ENCODE results near the gene IZUMO4.
"Not testable (repeated sequence)": the region's sequence is repeated elsewhere in the genome, so short reads cannot be mapped to it uniquely, and the experiment has no call there.

The IZUMO4 gene

GRCh38 chr19:2110822-2111221, 14.1 kb downstream of the IZUMO4 start:
- no peak for DNase-seq

- no peak for DNase-seq
Measured at GRCh38 chr19:2111425-2111824, 14.7 kb downstream of the IZUMO4 start.

DNA sequence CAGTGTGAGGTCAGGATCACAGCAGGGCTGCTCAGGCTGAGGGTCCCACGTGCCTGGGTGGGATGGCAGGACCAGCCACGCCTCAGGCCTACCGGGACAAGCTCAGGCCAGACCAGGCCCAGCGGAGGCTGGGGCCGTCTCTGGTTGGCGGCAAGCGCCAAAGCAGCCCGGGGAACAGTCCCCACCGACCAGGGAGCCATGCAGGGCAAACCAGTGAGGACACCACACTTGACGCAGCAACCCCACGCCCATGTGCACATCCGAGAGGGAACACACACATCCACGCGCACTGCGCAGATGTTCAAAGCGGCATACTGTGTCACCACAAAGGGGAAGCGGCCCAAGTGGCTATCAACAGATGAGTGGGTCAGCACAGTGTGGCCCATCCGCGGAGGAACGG, 15.2 kb downstream of the IZUMO4 start:
- DNase-seq, result no peak

GRCh38 chr19:2112516-2113320, 16.0 kb downstream of the IZUMO4 start:
- DNase-seq, result no peak

DNA sequence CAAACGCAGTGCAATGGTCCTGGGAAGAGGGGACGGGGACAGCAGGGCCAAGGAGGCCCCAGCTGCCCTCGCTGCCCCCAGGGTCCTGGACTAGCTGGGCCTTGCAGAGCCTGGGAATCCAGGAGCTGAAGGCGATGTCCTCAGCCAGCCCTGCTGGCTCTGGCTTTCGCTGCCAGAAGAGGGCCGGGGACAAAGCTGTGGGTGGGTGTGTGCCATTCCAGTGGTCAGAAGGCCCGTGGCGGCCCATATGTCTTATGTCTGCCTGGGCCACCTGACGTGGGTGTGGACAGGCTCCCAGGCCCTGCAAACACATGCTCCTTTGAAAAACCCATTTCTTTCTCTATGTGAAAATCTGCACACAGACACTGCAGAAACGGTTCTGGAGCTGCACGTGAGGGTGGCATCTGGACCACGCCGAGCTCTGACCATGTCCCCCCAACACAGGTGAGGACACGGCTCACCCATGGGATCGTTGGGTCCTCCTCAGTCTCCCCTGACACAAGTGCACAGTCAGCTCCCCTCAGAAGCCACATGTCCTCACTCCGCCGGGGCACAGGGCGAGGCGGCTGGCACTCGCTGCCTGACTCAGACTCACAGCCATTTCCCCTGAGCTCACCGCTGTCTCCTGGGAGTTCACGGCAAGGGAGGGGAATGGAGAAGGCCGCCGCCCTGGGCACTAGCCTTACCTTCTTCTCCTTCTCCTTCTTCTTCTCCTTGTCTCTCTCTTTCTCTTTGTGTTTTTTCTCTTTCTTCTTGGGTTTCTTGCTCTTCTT, 16.9 kb downstream of the IZUMO4 start:
- no peak for DNase-seq

DNA sequence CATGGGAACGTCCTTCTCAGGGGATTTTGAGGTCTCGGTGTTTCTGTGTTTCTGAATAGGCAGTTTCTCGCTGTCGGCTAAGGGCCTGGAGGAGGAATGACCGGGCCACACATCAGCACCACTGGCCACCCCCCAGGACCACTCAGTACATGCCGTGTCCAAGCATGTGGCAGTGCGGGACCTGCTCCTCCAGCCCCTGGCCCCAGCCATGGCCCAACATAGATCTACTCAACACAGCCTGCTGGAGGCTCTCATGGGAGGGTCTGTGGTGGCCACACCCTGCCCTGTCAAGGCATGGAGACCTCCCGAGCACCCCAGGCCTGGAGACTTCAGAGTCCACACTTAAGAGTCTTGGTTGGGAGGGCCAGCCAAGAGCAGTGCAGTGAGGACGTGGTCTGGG, 17.5 kb downstream of the IZUMO4 start:
- no peak for DNase-seq

GRCh38 chr19:2114821-2115220, 18.1 kb downstream of the IZUMO4 start:
- DNase-seq, result no peak

DNA sequence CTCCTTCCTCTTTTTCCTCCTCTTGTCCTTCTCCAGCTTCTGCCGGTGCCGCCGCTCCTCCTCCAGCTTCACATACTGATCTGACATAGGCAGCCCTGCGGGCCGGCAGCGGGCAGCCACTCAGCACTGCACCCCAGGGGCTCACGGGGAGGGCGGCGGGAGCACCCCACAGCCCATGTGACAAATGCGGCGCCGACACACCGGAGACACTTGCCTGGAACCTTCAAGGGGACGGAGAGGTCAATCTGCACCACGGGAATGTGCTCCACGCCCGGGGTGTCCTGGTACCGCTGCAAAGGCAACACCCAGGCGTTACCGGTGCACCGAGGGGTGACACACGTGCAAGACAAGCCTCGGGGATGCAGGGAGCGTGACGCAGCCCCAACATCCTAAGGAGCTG, 18.6 kb downstream of the IZUMO4 start:
- DNase-seq, result no peak

GRCh38 chr19:2115911-2116426, 19.3 kb downstream of the IZUMO4 start:
- no peak for DNase-seq

DNA sequence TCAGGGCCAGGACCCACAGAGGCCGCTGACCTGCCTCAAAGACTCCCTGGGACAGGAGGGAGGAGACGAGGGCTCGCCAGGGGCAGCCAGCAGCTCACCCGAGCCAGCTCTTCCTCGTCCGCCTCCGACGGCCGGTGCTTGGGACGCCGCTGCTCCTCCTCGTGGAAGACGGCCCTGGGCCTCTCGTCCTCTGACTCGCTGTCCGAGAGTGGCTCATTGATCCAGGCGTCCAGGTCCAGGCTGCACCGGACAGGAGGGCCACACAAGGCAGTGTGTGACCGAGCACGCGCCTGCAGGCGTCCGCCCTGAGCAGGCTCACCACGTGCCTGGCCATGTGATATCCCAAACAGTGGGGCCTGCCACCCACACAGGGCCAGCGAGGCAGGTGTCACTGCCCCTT, 19.8 kb downstream of the IZUMO4 start:
- no peak for DNase-seq

DNA sequence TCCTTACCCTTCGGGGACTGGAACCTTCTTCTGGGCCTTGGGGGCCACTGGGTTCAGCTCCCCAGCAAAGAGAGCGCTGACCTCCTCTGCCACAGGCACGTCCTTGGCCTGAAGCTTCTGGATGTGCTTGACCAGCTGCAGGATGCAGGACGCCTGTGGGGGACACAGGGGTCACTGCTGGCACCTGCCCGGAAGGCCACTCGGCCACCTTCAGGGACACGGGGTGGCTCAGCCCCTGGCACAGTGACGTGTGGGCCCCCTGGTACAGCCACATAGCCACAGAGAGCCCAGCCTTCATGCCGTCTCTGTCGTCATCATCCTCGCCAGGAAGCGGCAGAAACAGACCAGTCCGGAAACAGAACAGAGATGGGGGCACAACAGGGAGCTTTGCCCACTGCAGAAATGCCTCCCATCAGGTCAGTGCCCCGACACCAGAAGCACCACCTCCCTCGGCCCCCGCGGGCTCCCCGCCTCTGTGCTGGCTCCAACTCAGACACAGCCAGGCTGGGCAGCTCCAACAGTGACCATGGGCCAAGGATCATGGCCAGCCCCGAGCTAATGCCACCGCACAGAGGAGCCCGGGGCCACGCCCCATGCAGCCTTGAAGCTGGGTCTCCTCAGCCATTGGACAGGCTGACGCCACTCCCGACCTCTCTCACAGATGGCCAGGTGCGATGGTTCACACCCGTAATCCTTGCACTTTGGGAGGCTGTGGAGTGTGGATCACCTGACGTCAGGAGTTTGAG, 20.7 kb downstream of the IZUMO4 start:
- DNase-seq, result no peak

DNA sequence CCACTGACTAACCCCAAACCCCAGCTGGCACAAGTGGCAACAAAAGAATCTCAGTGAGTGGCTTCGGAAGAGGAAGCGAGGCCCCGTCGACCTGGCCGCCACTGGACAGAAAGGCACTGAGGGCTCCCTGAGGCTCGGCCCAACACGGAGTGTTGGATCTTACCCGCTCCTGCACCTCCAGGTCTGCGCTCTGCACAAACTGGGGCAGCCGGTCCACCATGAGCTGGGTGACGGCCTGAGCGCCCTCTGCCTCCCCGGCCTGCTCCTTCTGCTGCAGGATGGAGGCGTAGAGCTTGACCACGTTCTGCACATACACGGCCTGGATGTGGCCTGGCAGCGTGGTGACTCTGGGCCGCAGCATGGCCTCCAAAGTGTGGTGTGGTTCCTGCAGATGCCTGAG, 21.7 kb downstream of the IZUMO4 start:
- no peak for DNase-seq

- no peak for DNase-seq
Measured at GRCh38 chr19:2119921-2120785, 23.4 kb downstream of the IZUMO4 start.

DNA sequence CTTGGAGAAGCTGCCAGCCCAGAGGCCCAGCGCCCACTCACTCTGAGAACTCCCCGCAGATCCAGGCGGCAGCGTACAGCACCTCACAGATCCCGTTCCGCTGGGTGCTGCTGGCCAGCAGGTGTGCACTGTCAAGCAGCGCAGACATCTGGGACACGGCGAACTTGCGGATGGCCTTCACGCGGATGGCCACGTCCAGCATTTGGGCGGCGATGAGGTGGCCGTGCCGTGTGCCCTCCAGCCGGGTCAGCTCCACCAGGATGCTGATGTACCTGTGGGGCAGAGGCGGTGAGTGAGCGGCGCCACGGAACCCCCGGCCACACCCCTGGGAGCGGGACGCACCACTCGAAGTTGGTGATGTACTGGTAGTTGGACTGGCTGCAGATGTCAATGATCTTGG, 24.1 kb downstream of the IZUMO4 start:
- DNase-seq, result no peak

DNA sequence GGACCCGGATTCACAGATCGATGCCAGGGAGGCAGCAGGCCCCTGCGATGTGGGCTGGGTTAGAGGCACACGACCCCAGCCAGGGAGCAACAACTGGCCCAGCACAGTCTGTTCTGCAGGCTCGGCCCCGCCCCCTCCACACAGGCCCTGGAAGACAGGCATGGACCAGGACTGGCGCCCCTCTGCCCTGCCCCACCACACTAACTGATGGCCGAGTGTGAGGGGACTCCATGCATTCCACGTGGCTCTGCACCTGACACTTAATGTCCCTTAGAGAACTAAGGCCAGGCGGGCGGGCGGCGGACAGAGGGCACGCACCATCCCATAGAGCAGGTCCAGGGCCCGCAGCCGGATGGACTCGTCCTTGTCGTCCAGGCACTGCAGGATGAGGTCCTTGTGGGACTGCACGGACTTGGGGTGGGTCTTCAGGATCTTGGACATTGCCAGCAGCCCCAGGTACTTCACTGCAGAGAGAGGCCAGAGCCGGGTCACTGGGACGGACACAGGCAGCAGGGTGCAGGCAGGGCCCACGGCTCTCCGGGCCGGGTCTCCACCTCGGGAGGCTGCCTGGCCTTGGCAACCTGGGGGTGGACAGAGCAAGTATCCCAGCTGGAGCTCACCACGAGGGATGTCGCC, 24.8 kb downstream of the IZUMO4 start:
- no peak for DNase-seq

GRCh38 chr19:2122251-2122650, 25.5 kb downstream of the IZUMO4 start:
- DNase-seq, result no peak

DNA sequence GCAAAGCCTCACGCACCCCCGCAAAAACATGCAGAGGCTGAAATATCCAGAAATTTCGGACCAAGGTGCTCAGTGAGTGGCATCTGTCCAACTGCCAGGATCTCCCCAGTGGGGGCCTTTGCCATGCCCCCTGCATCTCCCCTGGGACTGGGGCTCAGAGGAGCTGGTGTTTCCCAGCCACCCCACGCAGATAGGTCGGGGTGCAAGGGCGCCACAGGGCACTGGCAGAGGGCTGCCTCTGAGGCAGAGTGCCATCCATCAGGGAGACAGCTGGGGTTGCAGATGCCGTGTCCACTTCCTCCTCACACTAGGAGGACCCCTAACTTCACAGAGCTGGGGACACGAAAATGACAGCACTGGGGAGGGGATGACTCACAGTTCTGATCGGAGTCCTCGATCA, 26.3 kb downstream of the IZUMO4 start:
- no peak for DNase-seq

- DNase-seq, result no peak
Measured at GRCh38 chr19:2123682-2124387, 27.1 kb downstream of the IZUMO4 start.

GRCh38 chr19:2126879-2127518, 30.3 kb downstream of the IZUMO4 start:
- no peak for DNase-seq

DNA sequence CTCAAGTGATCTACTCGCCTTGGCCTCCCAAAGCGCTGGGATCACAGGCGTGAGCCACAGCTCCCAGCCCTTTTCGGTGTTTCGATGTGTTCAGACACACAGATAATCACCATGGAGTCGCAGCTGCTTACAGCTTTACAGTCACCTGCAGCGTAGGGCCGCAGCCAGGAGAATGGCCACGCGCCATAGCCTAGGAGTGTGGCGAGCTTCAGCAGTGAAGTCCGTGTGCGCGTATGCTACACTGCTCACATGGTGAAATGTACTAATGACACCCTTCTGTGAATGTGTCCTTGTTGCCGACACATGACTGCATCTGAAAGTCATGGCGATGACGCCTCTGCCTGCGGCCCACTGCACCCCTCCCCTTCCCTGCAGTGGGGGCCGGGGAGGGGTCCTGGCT, 31.0 kb downstream of the IZUMO4 start:
- no peak for DNase-seq

- not testable (repeated sequence) for DNase-seq
Measured at GRCh38 chr19:2128252-2128651, 31.5 kb downstream of the IZUMO4 start.

Data from NCI-H1694 (cell line).